ENCODE measurements around the gene ADRB1.

The ADRB1 gene

DNA sequence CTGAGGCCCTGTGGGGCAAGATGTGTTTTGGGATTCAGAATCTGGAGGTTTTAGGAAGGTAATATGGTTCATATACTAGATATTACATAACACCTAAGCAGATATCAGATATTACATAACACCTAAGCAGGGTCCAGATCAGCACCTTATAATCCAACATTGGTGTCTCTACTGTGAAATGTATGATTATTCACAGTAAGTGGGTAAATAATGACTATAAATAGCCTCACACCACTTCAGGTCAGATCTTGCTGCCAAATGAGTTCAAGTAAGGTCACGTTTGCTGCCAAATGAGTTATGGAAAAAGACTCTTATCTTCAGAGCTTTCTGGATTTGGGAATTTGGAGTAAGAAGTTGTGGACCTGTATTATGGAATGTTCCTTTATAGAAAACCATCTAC, 14.6 kb downstream of the ADRB1 start:
- DNase-seq = no peak

DNA sequence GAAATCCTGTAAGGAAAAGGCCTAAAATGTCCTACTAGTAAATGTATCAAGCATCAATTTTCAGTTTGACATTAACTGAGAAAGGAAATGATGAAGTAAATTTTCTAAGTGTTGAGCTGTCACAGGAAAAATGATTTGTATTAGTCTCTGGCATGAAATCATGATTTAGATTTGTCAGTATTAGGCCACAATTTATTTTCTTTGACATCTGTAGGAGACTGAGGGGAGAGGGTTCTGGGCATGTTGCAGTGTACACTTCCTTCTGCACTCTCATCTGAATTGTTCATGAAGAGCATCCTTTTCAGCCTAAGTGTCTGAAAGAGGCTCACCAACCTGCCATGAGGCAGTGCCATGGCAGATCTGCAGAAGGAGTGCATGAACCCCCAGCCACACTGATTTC, 15.9 kb downstream of the ADRB1 start:
- DNase-seq = no peak

DNA sequence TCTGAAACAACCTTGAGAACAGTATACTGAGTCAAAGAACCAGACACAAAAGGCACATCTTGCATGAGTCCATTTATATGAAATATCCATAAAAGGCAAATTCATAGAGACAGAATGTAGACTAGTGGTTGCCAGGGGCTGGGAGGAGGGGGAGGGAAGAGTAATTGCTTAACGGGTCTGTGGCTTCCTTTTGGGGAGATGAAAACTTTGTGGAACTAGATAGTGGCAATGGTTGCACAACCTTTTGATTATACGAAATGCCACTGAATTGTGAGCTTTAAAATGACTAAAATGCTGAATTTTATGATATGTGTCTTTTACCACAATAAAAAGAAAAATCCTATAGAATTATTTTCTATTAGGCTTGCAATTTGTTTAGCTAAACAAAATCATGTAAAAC, 16.8 kb downstream of the ADRB1 start:
- DNase-seq = no peak

DNA sequence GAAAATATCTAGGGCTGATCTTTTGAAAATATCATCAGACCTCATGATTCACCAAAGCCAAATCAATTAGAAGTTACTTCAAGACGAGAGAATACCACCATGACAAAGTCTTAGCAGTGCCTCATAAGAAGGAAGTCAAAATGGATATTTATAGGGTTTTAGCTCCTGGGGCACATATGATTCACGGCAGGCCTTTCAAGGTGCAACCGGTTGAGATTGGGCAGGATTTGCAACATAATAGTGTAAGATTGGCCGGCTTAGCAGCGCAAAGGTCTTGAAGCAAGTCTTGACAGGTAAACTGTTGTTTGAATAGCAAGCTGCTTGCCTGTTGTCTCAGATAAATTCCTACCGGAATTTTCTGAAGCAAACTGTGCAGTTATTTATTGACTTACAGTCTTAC, 17.5 kb downstream of the ADRB1 start:
- DNase-seq = no peak

DNA sequence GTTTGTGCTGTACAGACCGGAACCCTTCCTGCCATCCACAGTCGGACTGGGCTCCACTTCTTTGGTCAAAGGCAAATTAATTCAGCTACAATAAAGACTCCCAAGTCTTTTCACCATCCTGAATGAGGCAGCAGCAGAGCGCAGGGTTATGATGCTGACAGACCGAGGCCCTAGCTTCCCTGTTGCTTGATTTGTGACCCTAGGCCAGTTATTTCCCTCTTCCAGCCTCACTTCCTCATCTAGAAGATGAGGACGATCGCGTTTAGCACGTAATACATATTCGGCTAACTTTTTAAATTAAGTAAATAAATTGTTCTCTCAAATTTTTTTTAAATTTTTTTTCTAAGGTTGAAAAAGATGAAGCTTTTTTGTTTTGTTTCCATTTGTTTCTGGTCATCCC, 18.1 kb downstream of the ADRB1 start:
- DNase-seq = no peak

DNA sequence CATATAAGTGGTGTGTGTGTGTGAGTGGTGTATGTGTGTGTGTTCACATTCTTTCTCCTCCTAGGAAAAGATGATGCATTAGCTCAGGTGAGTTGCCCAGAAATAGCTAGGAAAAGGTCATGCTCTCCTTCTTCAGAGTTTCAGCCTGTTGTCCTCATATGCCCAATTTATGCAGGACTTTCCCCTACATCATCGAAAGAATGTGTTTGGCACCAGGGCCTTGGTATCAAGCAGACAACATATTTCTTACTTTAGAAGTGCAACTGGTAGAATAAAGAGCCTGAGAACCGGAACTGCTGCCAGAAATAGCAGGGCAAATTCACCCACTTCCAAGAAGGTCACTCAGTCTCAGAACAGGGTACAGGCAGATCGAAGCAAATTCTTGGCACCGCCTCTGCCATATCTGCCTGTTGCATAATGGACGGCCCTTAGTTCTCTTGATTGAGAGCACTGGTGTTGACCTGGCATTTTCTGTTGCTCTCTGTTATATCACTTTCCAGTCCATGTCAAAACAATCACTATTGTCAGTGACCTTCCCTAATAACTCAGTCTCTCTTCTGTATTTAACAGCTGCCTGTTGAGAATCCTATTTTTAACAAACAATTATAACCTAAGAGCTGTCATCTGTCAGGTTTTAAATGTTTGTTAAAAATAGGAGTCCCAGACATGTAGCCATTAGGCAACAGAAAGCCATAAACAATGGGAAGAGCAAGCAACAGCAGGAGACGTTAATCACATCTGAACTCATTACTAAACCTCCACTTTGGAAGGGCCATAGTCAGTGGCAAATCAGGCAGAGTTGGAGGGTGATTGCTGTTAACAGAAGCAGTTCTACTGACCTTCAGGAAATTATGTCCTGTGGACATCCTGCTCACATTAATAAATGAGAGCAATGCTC, 20.7 kb downstream of the ADRB1 start:
- DNase-seq = no peak

DNA sequence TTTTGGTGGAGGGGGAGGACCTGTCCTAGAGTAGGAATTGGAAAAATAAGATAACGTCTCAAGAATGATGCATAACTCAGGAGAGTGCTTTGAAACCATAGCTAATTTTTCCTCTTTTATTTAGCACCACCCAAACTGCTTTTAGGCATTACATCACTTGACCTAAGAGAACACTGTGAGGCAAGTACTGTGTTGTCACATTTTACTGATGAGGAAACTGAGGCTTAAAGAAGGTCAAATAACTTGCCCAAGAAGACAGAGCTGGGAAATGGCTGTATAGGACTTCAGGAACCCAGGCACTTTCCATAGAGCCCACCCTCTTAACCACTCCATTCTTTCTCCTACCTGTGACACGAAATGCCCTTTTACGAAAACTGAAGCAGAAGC, 21.4 kb downstream of the ADRB1 start:
- no peak for DNase-seq

DNA sequence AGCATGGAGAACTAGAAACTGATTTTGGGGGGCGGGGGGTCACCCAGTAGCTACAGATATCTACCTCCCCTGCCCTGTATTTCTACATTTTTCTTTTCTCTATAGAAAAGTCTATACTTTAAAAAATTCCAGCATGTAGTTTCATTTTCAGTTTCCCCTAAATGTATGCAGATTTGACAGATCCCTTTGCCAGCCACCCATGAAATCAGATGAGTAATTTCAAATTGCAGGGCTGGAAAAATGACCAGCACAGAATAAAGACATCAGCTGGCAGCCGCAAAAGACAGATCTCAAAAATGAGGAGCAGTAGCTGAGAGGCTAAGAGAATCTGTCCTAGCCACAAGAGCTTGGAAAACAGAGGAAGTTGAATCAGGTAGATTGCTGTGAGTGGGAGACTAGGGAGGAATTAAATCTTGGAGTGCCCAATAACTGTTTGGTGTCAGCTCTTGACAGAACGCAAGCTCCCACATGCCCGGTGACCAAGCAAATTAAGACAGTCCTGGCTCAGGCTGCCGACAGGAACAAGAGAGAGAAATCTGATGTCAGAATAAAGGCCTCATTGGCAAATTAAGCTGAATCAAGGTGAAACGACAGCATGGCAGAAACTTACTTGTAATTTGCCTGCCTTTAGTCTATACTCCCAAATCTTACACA, 24.5 kb downstream of the ADRB1 start:
- DNase-seq = no peak

DNA sequence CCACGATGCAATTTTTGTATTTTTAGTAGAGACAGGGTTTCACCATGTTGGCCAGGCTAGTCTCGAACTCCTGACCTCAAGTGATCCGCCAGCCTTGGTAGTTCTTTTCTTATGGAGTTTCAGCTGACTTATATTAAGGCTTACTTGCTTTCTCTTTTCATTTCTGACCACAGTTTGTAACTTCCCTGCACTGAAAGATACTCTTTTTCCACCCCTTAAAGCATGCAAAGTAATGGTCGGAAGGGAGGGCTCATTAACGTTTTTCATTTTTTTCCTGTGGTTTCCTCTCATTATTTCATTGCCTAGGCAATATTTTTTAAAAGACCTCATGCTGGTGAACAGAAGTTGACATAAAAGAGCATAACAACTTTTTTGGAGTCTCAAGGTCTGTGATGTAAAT, 27.0 kb downstream of the ADRB1 start:
- no peak for DNase-seq

DNA sequence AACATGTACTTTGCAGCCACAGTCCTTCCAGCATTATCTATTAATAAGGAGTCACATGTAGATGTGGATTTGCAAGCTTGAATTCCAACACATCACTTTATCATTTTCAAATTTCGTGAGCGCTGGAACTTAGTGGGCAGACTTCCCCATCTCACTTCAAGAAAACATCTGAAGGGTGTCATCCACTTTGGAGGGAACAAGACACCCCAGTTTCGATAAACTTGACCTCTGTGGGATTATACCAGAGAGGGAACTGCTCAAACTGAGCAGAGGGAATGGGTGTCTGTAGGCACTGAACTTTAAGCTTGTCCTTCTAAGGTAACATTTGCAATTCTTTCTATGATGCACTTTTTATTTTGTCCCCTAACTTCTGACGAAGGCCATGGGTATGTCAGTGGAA, 27.5 kb downstream of the ADRB1 start:
- DNase-seq = no peak

DNA sequence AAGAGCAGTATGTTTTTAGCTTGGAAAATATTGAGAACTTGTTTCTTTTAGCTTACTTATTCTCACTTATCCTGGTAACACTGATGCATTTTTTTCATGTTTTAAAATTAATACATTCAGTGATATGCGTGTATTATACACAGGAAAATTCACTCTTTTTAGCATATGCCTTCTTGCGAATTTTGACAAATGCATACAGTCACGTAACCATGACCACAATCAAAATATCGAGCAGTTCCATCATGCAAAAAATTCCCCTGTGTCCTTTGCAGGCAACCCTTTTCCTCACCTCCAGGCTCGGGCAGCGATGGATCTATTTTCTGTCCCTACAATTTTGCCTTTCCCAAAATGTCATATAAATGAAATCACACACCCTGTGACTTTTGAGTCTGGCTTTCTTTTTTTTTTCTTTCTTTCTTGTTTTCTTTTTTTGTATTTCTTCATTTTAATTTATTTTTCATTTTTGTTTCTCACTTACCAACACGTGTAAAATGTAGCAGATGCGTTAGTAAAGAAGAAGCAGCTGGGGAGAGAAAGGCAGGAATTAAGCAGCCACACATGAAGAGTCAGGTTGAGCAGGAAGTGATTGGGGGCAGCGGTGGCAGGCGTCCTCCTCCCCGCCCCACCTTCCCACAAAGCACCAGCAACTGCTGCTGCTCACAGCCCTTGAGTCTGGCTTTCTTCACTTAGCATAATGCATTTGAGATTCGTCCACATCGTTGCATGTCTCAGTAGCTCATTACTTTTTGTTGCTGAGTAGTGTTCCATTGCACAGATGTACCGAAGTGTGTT, 29.9 kb downstream of the ADRB1 start:
- no peak for DNase-seq

DNA sequence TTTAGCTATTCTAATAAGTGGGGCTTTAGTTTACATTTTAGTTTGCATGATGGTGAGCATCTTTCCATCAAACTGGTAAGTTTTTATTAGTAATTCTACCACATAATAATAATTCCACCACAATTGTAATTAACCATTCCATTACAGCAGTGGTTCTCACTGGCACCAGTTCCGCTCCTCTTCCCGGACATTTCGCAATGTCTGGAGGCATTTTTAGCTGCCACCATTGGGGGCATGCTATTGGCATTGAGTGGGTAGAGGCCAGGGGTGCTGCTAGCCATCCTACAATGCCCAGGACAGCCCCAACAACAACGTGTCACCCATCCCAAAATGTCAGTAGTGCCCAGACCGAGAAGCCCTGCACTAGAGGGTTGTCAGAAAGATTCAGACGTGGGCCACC, 31.4 kb downstream of the ADRB1 start:
- no peak for DNase-seq

DNA sequence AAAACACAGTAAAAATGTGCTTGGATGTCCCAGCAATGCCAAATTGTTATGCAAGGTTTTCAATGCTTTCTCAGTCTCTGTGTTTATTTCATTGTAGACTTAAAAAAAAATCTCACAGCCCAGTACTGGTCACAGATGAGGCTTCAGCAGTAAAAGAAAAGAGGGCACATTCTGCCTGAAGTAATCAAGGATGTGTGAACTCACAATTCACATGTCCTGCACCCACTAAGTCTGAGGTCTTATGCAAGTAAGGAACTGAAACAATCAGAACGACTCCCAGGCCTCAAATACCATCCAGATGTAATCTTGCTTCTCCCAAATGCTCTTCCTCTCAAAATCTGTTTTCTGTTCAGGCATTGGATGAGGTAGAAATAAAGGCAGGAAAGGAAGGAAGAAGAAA, 33.7 kb downstream of the ADRB1 start:
- no peak for DNase-seq

DNA sequence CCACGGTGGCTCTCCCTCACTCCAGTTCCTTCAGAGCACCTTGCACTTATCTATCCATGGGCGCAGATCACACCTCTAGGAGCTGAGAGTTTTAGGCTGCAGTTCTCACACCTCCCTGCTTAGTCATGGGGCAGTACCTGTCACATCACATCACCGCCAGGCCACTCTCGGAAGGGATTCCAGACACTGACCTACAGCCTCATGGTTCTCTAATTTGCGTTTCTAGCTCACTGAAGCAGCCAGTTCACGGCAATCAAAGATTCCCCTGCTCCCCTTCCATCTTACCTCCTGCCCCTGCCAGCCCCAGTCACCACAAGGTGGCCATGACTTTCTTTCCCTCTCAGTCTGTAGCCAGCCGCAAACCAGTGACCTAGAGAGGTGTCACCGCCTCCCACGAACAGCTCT, 34.2 kb downstream of the ADRB1 start:
- DNase-seq = no peak

DNA sequence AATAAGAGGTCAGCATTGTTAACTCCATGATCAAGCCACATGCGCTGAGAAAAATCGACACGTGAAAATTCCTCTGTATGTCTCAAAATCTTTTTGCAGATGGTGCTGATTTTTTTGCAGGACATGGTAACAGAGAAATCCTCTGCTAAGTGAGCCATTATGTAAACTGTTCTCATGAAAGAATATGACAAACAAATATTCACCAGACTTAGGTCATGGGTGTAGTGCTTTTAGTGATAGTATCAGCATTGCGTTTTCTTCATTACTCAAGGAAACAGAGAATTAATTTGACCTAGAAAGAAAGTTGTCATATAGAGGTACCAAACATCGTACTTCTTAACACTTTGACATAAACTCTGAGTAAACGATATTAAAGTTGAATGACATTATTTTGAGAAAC, 34.7 kb downstream of the ADRB1 start:
- no peak for DNase-seq

DNA sequence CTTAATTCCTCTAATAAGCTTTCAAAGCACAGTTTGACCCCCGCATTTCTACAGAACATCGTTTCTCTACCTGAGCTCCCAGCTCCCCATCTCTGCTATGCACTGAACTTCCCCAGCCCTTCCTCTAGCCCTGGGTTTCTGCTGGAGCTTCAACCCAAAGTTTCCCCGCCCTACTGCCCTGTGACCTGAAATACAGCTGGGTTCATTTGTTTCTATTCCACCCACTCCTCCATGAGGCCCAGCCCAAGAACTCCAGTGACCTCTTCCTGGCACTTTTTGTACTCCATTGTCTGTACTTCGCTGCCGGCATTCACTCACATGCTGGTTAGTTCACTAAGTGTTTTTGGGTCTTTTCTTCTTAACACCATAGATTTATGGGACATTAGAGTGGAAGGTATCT, 35.8 kb downstream of the ADRB1 start:
- no peak for DNase-seq

DNA sequence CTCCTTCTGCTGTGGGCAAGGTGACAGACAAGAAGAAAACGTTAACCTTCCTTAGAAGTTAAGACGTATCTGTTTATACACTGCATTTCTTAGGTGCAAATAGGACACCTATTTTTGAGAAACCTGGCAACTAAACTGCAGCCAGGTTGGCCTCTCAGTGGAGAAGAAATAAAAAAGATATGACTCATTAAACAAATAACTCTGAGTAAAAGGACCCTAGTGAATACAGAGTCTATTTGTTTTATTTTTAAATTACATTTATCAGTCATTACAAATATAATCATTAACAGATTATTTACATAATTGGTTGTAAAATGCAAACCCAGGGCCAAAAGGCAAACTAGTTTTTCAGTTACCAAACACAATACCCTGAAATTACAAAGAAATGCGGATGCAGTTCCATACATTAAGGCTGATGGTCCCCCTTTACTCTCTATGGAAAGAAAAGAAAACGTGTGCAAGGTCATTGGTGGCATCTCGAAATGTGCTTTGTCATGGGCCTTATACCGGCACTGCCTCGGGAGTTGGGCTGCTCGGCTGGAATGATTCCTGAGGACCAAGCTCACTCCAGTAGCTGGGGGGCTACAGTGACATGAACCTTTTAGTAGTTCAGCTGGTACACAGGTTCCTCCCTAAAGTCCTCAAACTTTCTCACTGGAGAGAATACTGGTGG, 38.4 kb downstream of the ADRB1 start:
- DNase-seq = no peak

DNA sequence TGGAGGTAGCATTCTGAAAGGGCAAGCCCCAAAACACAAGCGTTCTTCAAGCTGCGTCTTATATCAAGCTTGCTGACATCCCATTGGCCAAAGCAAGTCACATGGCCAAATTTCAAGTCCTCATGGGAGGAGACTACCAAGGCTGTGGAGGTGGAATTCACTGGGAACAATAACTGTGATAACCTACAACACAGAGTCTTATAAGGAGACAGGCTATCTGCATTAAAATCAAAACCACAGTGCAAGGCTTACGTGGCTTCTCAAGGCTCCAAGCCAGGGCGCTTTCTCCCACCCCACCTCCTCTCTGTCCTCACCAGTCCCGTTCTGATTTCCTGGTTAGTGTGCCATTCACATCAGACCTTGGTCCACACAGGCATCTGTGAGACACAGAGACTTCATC, 39.4 kb downstream of the ADRB1 start:
- no peak for DNase-seq

DNA sequence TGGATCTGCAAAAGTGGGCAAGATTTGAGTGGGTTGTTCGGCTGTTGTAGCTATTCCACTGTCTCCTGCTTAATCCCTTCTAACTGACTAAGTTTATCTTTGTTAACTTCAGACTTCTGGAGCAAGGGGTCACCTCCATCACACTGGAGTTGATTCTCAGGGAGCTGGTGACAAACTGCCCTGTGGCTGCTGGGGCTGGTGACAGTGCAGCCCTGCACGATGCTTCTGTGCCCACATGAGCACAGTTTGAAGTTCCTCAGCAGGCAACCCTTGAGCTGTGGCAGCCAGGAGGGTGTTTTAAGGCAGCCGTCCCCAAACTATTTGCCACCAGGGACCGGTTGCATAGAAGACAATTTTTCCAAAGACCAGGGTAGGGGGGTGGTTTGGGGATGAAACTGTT, 40.5 kb downstream of the ADRB1 start:
- no peak for DNase-seq

DNA sequence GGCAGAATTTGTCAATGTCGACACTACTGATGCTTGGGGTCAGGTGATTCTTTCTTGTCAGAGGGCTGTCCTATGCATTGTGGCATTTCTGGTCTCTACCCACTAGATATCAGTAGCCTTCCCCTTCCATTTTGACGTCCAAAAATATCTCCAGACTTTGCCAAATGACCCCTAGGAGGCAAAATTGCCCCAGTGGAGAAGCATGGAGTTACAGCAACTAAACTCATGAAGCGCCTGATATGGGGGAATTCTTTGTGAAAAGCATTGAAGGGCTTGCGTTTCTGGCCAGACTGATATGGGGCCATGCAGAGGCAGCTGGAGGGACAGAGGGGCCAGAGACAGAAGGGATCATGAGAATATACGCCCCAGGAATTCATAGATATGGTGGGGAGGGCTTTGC, 43.6 kb downstream of the ADRB1 start:
- DNase-seq = no peak

DNA sequence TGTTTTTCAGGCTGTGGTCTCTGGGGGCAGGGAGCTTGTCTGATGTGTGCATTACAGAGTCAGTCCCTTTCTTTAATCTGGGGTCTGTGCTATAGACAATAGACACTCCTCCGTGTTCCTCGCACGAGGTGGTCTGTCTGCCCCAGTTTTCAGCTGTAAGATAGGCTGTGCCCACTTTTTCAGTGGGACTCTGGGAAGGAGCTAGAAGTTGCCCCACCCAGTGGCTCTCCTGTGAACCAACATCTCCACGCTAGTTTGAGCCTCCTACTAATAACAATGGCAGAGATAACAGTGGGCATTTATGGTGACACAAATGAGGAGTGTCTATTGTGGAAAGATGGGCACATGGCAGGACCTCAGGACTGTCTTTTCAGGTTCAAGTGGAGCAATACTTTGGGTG, 44.0 kb downstream of the ADRB1 start:
- DNase-seq = no peak

DNA sequence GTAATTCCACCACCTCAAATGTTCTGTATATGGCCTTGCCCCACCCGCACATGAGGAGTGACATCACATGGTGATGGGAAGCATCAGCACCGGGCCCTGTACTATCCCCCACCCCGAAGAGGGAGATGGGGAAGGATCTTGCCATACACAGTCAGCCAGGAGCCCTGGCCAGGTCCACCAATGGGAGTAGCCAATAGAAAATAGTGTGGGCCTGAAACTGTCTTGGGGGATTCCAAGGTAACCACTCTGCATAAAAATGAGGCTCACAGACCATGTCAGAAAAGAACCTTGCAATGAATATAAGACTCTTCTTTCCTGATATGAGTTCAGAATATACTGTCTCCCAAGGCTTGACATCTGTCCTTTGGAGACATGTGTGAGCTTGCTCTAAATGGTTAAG, 51.1 kb downstream of the ADRB1 start:
- no peak for DNase-seq

Data from stimulated activated CD4-positive, alpha-beta T cell treated with anti-CD3 and anti-CD28 coated beads, Interleukin-2, amount 100 ng/mL, for 48 hours (primary cell).